MM.1S (cell line): Measurements from ENCODE around the gene L1CAM.

Experiments used
- DNase-seq: peaks from one replicate; pipeline ENCODE4 v3.0.0-alpha.2; 2015
- H2AFZ ChIP-seq: fragments of 300-600 bp; sonication (generic); 2 replicates; pipeline ENCODE4 v1.6.0; 2016; ENCODE audit warnings: antibody characterized with exemption, low read length
- H3F3A ChIP-seq: fragments of 300-600 bp; sonication (generic); 2 replicates; pipeline ENCODE4 v1.6.1; 2016; ENCODE audit warnings: mild to moderate bottlenecking, antibody characterized with exemption, low read length, moderate library complexity, mixed read lengths; ENCODE audit not compliant: insufficient read depth
- H3K27ac ChIP-seq: fragments of 300-600 bp; sonication (generic); 2 replicates; pipeline ENCODE4 v1.5.1; 2016; ENCODE audit warnings: mild to moderate bottlenecking, low read length
- H3K27me3 ChIP-seq: fragments of 300-600 bp; sonication (generic); replicated peaks from 2 replicates; pipeline ENCODE4 v1.6.0; 2016; ENCODE audit warnings: low read length; ENCODE audit not compliant: insufficient read depth
- H3K36me3 ChIP-seq: fragments of 300-600 bp; sonication (generic); replicated peaks from 2 replicates; pipeline ENCODE4 v1.6.1; 2016; ENCODE audit warnings: mild to moderate bottlenecking, low read length, mixed read lengths; ENCODE audit not compliant: insufficient read depth
- H3K4me1 ChIP-seq: fragments of 300-600 bp; sonication (generic); 2 replicates; pipeline ENCODE4 v1.6.1; 2016; ENCODE audit warnings: low read length, mixed read lengths
- H3K4me2 ChIP-seq: fragments of 300-600 bp; sonication (generic); 2 replicates; pipeline ENCODE4 v1.6.0; 2016; ENCODE audit warnings: low read depth, low read length
- H3K4me3 ChIP-seq: fragments of 300-600 bp; sonication (generic); 2 replicates; pipeline ENCODE4 v1.5.1; 2016; ENCODE audit warnings: low read length, mixed read lengths
- H3K79me2 ChIP-seq: fragments of 300-600 bp; sonication (generic); 2 replicates; pipeline ENCODE4 v1.6.1; 2016; ENCODE audit warnings: mixed run types, low read length, mixed read lengths
- H3K9ac ChIP-seq: fragments of 300-600 bp; sonication (generic); 2 replicates; pipeline ENCODE4 v1.6.1; 2016; ENCODE audit warnings: low read length, mixed read lengths
- H3K9me2 ChIP-seq: fragments of 300-600 bp; sonication (generic); replicated peaks from 2 replicates; pipeline ENCODE4 v1.6.1; 2016; ENCODE audit warnings: mild to moderate bottlenecking, low read length, mixed read lengths; ENCODE audit not compliant: insufficient read depth
- H3K9me3 ChIP-seq: fragments of 300-600 bp; sonication (generic); replicated peaks from 2 replicates; pipeline ENCODE4 v1.6.1; 2016; ENCODE audit warnings: mild to moderate bottlenecking, low read length, mixed read lengths; ENCODE audit not compliant: insufficient read depth
- H4K20me1 ChIP-seq: fragments of 300-600 bp; sonication (generic); 2 replicates; pipeline ENCODE4 v1.6.1; 2016; ENCODE audit warnings: mild to moderate bottlenecking, low read length, moderate library complexity, mixed read lengths; ENCODE audit not compliant: insufficient read depth
- EZH2 ChIP-seq: fragments of 300-600 bp; sonication (generic); optimal IDR thresholded peaks from 2 replicates; pipeline ENCODE3; 2017; ENCODE audit warnings: low read depth, mild to moderate bottlenecking, antibody characterized with exemption, low read length, mixed read lengths
- EZH2phosphoT487 ChIP-seq: fragments of 300-600 bp; sonication (generic); IDR thresholded peaks from 2 replicates; pipeline ENCODE4 v1.6.1; 2018; ENCODE audit warnings: antibody characterized with exemption, low read length
- TF ChIP-seq, protein P1 (sequence below): fragments of 300-600 bp; sonication (generic); IDR thresholded peaks from 2 replicates; pipeline ENCODE4 v1.5.1; 2016; ENCODE audit warnings: antibody characterized with exemption, low read length, mixed read lengths

L1CAM gene

DNA sequence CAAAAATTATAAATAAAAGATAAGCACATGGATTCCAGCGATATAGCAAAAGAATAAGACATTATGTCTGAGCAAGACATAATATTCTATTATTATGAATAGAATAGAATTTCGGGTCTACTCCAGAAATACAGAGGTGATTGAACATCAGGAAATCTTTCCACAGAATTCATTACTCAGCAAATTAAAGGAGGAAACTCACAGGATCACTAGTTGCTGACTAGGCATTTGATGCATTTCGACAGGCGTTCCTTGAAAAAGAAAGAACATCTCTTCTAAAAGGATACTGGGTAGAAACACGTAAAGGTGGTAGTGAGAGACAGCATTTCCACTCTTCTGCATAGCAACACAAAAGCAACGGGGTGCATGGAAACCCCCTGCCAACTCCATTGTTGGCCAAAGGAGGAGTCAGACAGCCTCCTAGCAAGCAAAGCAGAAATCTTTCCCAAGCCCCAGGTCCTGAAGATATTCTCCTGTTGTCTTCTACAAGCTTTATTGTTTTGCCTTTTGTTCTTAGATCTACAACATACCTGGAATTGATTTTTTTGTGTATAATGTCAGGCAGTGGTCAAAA is 41.4 kb downstream of the L1CAM start:
- Histone ChIP-seq H3K9me2 (no peaks in the 10 kb centered on the region), H2AFZ (no peak overlapping the region), H3F3A (no peaks in the 10 kb centered on the region), H3K79me2 (no peaks in the 10 kb centered on the region), H3K9me3 (no peaks in the 10 kb centered on the region), H3K4me3 (no peak overlapping the region), H3K4me1 (no peaks in the 10 kb centered on the region), H3K4me2 (no peak overlapping the region), H4K20me1 (no peaks in the 10 kb centered on the region), H3K36me3 (no peaks in the 10 kb centered on the region), H3K27ac (no peak overlapping the region), H3K27me3 (peaks cover 21% of the 10 kb centered on the region), H3K9ac (no peak overlapping the region)
- no peak for DNase-seq
- no peak for TF ChIP-seq EZH2
- TF ChIP-seq, protein P1, sequence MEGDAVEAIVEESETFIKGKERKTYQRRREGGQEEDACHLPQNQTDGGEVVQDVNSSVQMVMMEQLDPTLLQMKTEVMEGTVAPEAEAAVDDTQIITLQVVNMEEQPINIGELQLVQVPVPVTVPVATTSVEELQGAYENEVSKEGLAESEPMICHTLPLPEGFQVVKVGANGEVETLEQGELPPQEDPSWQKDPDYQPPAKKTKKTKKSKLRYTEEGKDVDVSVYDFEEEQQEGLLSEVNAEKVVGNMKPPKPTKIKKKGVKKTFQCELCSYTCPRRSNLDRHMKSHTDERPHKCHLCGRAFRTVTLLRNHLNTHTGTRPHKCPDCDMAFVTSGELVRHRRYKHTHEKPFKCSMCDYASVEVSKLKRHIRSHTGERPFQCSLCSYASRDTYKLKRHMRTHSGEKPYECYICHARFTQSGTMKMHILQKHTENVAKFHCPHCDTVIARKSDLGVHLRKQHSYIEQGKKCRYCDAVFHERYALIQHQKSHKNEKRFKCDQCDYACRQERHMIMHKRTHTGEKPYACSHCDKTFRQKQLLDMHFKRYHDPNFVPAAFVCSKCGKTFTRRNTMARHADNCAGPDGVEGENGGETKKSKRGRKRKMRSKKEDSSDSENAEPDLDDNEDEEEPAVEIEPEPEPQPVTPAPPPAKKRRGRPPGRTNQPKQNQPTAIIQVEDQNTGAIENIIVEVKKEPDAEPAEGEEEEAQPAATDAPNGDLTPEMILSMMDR, result no peak
- TF ChIP-seq EZH2phosphoT487, result no peak

DNA sequence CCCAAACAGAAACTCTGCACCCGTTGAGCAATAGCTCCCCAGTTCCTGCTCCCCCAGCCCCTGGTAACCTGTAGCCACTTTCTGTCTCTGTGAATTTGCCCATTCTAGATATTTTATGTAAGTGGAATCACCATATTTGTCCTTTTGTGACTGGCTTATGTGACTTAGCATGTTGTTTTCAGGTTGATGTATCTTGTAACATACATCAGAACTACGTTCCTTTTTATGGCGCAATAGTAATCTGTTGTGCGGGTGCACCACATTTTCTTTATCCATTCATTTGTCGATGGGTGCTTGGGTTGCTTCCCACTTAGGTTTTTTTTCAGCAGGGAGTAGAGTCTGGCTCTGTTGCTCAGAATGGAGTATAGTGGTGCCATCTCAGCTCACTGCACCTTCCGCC is 49.1 kb downstream of the L1CAM start:
- Histone ChIP-seq H3K27ac (no peak overlapping the region), H3K27me3 (peaks cover 48% of the 10 kb centered on the region), H3K9me3 (no peaks in the 10 kb centered on the region), H3K36me3 (no peaks in the 10 kb centered on the region), H3K79me2 (no peaks in the 10 kb centered on the region), H3K4me3 (no peak overlapping the region), H3K9me2 (no peaks in the 10 kb centered on the region), H3K9ac (no peak overlapping the region), H3K4me1 (no peaks in the 10 kb centered on the region), H3F3A (no peaks in the 10 kb centered on the region), H2AFZ (no peak overlapping the region), H3K4me2 (no peak overlapping the region), H4K20me1 (no peaks in the 10 kb centered on the region)
- no peak for DNase-seq
- no peak for TF ChIP-seq EZH2phosphoT487
- TF ChIP-seq EZH2, result no peak

DNA sequence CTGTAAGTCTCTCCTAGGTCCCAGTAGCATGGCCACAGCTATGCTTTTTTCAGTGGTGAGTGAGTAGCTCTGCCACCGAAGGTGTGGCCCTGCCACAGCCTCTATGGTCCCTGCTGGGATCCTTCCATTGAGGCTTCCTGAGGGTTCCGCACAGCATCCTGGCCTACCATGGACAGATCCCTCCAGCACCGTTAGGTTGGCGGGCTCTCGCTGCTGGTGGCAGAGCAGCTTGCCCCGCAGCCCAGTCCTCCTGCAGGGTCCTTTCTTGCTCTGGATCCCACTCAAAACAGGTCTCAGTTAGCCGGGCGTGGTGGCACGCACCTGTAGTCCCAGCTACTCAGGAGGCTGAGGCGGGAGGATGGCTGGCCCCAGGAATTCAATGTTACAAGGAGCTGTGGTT is 53.2 kb downstream of the L1CAM start:
- H3K79me2 ChIP-seq, result no peaks in the 10 kb centered on the region
- DNase-seq, result no peak
- H3K27ac ChIP-seq, result no peak overlapping the region
- no peaks in the 10 kb centered on the region for H3K4me1 ChIP-seq
- no peaks in the 10 kb centered on the region for H3K36me3 ChIP-seq
- peaks cover 60% of the 10 kb centered on the region for H3K27me3 ChIP-seq
- H3K4me3 ChIP-seq, result no peak overlapping the region
- H3F3A ChIP-seq, result no peaks in the 10 kb centered on the region
- H3K9me2 ChIP-seq, result no peaks in the 10 kb centered on the region
- no peak overlapping the region for H3K4me2 ChIP-seq
- TF ChIP-seq, protein P1, result no peak
- no peak for TF ChIP-seq EZH2phosphoT487
- no peak overlapping the region for H2AFZ ChIP-seq
- H3K9me3 ChIP-seq, result no peaks in the 10 kb centered on the region
- no peaks in the 10 kb centered on the region for H4K20me1 ChIP-seq
- H3K9ac ChIP-seq, result no peak overlapping the region

DNA sequence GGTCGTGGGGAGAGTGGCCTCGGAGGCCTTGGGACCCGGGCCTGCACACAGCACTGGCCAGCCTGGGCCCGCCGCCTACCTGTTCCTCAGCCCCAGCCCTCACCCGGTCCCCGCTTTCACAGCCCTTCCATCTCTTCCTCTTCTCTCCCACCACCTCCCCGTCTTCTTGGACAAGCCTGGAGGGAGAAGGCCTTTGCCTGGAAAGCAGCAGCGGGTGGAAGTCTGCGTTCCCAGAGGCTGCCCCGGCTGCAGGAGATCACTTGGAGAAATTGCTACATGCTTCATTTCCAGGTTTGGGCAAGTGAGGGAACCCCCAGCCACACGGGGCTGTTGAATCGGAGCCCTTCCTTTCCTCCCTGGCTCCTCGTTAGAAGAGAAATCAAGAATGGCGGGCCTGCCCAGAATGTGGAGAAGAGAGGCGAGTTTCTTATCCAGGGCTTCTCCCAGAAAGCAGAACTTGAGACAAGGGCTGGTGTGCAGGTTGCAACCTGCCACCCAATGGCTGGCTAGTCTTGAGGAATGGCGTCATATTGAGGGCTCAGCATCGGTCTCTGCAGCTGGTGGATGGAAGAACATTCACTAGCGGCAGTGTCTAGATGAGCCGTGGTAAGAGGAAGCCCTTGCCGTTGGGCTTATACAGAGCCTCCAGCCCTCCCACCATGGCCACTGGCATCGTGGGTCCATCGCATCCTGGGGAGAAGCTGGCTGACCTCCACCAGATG is 54.4 kb downstream of the L1CAM start:
- Histone ChIP-seq H3K9me2 (no peaks in the 10 kb centered on the region), H3K4me2 (no peak overlapping the region), H3K9me3 (no peaks in the 10 kb centered on the region), H3K4me3 (no peak overlapping the region), H3K27me3 (peaks cover 65% of the 10 kb centered on the region), H3K9ac (no peak overlapping the region), H3K36me3 (no peaks in the 10 kb centered on the region), H3K79me2 (no peaks in the 10 kb centered on the region), H3F3A (no peaks in the 10 kb centered on the region), H3K4me1 (no peaks in the 10 kb centered on the region), H4K20me1 (no peaks in the 10 kb centered on the region), H3K27ac (no peak overlapping the region), H2AFZ (no peak overlapping the region)
- TF ChIP-seq, protein P1, result no peak
- TF ChIP-seq EZH2phosphoT487 (no peak), EZH2 (no peak)
- DNase-seq, result no peak
